Stimulated activated CD4-positive, alpha-beta T cell treated with anti-CD3 and anti-CD28 coated beads, Interleukin-4, amount 100 ng/mL, for 1 hour (primary cell): ENCODE measurements around the gene ACOXL.

Experiments
- DNase-seq: peaks from one replicate; pipeline ENCODE4 v3.0.0-alpha.2; 2020

The ACOXL gene

DNA sequence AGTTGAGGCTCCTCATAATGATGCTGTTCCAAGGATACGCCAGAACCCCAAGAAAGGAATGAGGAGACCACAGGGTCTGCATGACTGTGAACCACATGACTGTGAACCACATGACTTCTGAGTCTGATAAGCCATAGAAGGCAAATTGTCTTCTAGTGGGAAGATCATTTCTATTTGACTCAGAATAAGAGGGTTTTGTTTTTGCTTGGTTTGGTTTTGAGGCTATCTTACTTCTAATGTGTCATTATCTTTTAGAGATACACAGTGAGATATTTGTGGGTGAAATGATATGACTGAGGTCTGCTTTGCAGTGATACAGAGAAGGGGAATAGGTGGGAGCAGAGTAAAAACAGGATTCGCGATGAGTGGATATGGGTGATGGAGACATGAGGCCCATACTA is 359.4 kb downstream of the ACOXL start:
- DNase-seq: no peak

DNA sequence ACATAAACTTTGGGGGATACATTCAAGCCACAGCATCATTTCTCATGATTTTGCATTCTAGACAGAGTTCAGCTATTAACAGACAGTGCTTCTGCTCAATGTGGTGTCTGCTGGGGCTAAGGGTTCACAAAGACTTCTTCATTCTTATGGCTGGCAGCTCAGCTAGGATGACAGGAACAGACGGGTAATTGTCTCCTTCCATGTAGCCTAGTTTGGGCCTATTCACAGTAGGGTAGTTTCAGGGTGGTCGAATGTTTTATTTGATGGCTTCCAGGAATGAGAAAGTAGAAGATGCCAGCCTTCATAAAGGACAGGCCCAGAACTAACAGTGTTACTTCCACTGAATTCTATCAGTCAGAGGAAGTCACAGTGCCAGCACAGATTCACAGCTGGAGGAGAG is 362.3 kb downstream of the ACOXL start:
- no peak for DNase-seq

DNA sequence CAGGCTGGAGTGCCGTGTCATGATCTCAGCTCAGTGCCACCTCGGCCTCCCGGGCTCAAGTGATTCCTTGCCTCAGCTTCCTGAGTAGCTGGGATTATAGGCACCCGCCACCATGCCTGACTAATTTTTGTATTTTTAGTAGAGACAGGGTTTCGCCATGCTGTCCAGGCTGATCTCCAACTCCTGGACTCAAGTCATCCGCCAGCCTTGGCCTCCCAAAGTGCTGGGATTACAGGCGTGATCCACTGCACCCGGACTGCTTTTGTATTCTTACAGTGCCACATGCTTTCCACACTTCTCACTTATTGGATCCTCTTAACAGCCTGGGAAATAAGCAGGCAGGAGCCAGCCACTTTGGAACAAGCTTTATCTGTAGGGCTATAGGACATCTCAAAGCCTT is 363.1 kb downstream of the ACOXL start:
- DNase-seq: no peak

DNA sequence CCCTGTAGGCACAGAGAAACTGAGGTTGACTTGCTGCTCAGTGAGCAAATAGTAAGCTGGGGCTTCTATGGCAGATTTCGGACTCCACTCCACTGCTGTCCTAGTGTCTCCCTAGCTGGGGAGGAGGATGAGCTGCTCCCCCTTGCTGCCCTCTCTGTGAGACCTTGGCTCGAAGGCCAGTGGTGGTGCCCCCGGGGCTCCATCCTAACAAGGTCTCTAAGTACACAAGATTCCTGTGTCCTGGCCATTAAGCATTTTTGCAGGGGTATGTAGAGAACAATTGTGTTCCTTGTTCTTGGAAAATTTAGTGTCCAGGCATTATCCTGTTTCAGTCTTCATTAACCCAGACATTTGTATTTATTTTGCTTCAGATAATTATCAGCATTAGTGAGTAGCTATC is 367.0 kb downstream of the ACOXL start:
- DNase-seq: no peak

DNA sequence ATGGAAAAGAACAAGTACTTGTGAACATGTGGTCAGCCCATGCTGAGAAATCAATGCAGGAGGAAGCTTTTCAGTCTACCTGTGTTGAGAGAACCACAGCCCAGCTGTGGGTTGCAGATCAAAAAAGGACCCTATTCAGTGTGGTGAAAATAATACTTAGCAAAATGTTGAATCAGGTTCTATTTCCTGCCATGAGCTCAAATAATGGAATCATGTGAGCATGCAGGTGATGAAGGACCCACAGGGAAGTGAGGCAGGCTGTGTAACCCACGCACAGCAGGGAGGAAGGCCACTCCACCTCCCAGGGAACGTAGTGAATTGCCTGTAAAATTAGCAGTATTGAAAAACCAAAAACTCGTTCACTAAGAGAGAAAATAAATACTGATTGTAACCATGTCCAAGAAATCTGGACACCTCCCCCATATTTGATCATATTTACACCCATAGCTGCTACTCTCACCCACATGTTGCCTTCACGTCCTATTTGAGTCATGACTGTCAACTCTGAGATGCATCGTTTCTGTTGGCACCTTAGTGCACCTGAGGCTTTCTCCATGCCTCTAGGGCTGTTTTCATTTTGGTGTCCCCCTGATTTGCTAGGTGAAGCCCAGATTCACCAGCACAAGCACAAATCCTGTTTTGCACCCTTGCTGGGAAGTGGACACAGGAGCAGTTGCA is 367.9 kb downstream of the ACOXL start:
- no peak for DNase-seq

DNA sequence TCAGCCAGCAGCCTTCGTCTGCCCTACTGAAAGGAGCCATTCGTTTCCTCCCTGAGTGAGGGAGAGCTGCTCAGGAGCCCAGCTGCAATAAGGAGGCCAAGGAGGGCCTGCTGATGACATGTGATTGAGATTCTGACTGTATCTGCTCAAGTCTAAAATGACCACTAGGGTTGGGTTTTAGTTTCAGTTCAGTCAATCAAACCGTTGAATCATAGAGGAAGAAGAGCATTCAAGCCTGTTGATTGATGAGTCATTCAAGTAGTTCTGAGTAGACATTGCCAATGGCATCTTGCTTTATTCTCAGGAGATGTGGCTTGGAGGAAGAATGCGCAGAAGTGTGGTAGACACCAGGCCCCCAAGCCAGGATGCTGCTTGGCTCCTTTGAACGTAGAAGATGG is 368.4 kb downstream of the ACOXL start:
- no peak for DNase-seq

DNA sequence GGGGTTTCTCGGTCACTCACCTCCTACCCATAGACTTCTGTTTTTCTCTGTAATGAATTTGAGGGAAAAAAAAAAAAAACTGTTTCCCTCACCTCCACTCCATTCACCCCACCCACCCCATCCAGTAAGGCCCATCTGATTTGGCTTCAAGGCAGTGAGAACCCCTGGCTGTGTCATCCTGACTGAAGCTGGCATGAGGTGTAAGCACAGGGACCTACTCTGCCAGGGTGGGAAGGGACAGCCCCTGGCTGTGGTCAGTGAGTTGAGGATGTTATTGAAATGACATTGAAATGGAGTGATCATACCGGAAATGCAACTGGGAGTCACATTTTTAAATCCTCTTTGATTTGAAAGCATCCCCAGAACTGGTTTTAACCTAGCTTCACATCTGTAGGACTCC is 369.2 kb downstream of the ACOXL start:
- DNase-seq: no peak

DNA sequence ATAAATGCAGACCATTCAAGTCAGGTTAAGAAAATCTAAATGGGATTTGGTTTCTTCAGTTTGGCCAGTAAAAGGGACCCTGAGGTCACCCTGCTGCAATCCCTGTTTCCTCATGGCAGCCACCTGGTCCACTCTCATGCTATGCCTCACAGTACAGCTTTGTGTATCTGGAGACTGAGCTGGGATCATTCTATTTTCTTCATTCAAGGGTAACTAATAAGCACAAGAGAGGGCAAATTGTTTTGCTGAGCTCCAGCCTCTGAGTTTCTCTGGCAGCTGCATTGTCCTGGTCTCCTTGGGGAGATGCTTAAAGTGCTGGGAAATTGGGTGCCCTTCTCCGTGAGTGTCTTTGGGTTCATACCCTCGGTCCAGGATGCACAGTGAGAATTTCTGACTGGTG is 369.8 kb downstream of the ACOXL start:
- no peak for DNase-seq

DNA sequence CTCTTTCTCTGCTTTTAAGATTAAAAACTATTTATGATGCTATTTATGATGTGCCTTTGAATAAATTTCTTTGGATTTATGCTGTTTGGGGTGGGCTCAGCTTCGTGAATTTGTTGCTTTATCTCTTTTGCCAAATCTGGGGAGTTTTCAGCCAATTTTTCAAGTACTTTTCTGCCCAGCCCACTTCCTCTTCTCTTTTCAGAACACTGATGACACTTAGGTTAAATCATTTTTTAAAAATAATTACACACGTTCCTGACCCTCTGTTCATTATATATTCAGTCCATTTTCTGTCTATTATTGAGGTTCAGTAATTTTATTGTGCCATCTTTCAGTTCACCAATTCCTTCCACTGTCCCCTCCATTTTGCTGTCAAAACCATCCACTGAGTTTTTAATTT is 373.6 kb downstream of the ACOXL start:
- DNase-seq: no peak

DNA sequence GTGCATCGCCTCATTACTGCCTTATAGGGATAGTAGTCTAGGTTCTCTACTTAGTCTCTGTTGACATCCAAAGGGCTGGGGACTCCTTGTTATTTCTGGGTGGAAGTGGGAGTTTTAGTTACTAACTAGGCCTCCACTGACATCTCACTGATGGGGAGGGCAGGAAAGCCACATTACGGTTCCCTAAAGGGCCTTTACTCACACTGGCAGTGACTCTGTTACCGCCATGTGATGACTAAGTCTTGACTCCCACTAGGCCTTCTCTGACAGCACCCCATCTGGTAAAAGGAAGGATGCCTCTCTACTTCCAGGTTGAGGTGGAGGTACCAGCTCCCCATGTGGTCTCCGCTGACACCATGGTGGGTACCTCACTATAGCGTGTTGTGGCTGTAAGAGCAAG is 374.3 kb downstream of the ACOXL start:
- DNase-seq: no peak

DNA sequence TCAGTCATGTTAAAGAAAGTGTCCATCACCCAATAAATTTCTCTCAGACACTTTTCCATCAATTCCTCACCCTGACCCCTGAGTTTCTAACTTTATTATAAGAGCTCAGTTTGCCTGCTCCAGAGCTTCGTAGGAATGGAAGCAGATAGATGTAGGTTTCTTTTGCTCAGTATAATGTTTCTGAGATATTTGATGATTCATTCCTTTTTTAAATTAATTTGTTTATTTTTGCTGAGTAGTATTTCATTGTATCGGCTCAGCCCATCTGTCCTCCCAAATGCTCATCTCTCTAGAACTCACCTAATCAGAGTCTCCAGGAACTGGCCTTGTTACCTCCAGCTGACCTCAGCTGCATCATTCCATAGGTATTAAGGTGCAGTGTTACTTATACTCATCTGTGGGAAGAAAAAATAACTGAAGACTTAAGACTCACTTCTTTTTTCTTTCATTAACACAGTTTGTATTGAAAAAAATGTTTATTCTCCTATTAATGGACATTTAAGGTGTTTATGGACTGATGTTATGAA is 376.4 kb downstream of the ACOXL start:
- DNase-seq: no peak

DNA sequence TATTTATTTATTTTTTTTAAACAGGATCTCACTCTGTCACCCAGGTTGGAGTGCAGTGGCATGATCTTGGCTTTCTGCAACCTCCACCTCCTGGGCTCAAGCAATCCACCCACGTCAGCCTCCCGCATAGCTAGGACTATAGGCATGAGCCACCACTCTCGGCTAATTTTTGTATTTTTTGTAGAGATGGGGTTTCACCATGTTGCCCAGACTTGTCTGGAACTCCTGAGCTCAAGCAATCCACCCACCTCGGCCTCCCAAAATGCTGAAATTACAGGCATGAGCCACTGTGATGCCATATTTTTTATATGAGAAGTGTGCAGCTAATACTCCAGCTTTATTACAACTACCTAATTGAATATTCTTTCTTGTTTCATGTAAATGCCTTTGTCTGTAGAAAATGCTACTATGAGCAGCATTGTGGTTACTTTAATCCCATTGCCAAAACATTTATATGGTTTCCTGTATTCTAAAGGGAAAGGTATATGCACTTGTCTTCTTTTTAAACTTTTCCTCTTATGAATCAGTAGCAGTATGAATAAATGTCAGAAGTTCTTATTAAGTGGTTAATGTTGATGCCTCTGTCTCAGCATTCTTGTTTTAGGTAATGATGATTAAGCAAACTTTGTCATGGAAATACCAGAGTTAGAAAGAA is 378.9 kb downstream of the ACOXL start:
- DNase-seq: no peak

DNA sequence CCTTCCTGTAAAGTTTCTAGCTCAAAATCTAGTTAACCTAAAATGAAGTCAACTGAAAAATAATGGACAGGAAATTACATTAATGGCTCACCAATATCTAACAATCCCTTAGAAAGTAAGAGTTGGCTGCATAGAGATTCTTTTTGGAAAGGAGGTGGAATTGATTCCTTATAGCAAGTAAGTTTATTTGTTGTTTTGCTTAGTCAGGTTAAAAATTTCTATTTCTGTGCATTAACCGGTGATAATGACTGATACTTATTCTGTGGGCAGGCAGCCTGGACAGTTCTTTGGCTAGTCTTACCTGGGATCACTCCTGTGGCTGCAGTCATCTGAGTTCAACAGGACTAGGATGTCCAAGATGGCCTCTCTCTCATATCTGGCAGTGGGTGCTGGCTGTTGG is 381.5 kb downstream of the ACOXL start:
- DNase-seq: no peak

DNA sequence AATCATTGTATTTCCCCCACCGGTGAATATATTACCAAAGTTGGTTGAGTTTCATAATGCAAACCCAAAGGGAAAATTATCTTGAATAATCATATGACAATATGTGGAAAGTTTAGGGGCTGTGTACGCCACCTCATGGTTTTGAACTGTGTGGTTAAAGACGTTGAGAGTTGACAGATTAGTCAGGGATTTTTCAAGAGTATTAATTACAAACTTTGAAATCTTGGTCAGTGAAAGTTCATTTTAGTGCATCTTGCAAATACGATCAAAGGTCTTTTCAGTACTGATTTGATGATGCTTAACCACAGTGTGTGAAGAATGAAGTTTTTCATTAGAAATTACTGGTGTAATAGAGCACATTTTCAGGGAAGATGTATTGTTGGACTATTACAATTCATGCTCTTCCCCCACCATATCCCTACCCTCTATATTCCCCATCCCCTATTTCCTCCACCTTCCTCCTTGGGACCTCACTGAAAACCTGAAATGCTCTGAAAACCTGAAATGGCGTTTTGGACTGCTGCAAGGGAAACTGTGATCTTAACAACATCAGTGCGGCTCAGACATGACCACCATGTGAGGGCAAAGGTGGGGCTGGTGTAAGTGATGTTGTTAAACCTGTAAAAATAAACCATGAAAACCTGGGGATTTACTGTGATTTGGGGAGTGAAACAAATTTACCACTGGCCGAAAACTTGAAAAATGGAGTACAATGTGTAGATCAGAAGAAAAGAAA is 383.8 kb downstream of the ACOXL start:
- DNase-seq: no peak

DNA sequence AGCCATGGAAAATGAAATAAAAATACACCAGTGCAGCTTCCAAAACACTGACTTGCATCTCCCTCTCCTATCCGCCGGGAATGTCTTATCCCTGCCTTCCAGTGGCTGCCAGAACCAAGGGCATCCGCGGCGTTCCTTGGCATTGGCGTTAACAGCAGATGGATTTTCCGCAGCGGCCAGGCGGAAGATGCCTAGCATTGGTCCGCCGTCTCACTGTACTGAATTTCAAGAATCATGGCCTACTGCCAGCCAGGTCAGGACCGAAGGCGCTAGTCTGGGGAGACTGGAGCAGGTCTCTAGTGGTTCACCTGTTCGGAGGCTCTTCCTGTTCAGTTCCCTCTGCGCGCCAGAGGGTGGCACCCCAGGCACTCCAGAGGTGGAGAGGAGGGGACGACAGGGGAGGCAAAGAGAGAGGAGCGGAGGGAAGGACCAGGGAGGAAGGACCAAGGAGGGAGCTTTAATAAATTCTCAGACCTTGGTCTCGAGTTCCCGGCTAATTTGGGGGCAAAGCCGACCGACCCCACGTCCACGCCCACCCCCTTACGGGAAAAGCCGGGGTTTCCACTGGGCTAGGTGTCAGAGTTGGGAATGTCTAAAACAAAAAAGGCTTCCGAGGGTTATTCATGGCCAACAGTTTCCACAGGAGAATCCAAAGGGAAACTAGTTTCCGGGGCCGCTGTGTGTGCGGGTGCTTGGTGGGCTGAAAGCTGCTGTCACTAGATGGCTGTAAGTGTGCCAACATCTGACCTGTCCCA is 384.6 kb downstream of the ACOXL start:
- peak; percentile 69 for DNase-seq

DNA sequence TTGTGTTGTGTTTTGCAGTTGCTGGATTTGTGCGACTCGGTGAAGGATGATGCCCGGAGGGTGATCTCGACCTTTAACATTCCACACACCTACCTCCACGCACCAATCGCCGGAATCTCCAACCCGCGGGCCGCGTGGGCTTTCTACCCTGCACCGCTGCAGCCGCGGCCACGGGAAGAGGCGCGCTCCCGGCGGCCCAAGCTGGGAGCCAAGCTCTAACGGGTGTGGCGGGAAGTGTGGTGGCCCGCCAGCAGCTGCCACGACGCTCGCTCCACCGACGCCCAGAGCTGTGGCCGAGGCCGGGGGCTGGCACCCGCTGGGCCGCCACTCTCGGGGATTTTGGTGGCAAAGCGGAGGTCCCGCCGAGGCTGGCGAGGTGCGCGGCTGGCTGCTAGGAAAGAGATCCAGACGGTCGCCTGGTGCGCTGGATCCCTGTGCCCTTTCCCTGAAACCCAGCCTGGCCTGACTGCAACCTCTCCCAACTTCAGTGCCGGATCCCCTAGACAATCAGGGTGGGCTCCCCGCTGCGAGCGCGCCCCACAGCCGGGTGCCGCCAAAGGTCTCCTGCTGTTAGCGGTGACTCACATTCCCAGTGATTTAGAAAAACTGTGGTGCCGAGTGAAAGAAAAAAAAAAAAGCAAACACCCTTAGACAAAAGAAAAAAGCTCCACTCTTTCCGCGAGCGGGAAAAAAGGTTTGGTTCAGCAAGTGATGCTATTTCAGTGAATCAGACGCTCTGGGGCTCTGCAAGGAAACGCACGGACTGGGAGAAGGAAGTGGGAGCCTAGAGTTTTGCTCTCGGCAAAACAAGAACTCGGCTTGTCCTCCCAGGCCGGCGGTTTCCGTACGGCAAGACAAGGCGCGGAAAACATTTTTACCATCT is 385.5 kb downstream of the ACOXL start:
- DNase-seq: peak; percentile 33

DNA sequence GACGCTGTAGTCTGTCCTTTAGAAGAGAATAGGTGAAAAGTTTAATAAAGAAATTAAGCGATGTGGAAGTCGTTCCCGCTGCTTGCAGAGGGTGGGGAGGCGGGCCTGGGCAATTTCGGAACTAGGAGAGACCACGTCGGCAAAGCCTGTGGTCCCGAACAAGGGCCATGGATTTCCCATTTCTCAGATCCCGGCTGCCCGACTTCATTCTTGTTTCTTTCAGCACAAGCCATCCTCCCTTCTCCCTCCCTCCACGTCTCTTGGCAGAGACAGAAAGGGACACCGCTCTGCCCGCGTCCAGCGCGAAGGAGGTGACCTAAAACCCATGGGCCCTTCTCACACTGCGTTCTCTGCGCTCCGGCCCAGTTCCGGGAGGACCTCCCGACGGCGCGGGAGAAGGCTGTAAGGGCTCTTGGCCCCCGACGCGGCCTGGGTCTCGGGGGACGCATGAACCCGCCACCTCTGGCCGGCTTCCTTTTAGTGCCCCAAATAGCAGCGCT is 386.2 kb downstream of the ACOXL start:
- DNase-seq: no peak

DNA sequence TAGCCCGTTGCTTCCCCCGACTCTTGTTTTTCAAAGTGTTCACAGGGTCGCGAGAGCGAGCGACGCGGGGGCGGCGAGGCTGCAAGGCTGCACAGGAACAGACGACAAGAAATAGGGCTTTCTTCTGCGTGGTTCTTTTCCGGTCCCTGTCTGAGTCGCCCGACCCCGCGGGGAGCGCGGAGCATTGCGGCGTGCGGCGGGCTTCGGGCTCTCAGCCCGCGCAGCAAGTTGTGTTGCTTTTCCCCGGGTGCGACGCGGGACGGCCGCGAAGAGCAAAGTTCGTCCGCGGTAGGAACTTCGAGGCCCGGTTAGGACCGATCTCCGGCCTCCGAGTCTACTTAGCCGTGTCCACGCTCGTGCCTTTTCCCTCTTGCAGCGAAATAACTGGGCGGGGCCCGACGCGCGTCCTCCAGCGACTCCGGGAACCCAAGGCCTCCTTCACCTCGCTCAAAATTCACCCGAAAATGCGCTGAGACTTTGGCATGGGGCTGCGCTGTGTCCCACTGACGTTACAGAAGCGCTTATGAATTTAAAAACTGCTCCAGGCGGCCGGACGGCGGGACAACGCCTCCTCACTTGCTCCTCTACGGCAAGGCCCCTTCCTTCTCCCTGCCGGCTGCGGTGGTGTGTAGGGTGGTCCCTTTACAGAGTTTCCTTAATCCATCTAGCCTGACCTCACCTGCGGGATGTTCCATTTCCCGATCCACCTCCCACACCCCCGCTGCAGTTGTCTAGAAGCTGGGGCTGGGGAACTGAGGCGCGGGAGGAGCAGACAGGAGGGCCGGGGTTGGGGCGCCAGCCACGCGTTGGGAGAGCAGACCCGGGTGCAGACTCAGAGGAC is 386.8 kb downstream of the ACOXL start:
- peak; percentile 53 for DNase-seq

DNA sequence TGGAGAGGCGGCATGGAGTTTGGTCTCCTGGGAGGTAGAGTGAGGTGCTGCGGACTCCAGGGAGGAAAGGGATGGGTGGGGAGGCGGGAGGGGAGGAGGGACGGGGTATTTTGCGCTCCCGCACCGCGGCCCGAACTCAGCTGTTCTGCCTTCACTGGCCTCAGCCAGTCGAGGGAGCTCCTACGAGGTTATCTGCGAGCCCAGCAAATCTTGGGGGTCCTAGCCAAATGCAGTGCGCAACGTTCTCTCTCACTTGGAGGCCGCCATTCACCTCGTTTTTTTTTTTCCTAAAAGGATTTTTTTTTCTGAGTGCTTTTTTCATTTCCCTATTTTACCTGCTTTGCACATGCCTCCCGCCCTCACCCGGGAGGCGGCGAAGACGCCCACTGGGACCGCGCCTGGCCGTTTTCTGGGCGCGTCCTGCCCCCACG is 387.5 kb downstream of the ACOXL start:
- DNase-seq: peak; percentile 27

DNA sequence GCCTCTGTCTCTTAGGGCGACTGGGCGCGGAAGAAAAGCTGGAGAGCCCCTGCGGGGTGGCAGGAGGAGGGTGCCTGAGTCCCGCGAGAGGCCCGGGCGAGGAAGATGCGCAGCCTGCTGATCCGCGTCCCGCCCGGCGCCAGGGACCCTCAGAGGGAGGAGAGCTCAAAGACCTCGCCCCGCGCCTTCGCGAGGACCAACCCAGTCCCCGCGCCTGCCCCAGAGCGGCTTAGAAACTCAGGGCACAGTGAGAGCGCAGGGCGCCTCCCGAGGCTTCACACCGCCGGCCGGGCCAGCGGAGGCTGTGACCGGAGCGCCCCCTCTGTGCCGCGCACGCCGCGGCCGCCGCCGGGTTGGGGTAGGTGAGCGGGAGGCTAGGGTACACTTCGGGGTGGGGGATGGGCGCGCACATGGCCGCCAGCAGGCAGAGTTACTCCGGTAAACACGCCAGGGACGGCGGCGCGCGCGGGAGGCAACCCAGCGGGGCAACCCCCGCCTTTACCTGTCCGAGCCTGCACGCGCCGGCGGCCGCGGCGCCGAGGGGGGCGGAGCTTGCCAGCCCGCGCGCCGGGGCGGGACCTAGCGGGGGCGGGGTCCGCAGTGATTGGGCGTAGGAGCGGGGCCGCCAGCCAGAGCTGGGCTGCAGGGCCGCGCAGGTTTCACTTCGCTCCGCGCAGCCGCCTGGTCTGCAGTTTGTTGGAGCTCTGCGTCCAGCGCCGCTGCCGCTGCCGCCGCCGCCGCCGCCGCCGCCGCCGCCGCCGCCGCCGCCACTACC is 388.1 kb downstream of the ACOXL start, which contains the start of gene BCL2L11:
Gene BCL2L11, plus strand, starts transcription at position 662 of the 775 bp plus-strand sequence. CDS start 2,832 bp downstream, outside the sequence.
- DNase-seq: peak; percentile 91
